HG02840 (cell line): Measurements from ENCODE around the gene NSG2.

Experiments used
- ATAC-seq: cut with Tn5 transposase; IDR thresholded peaks from one replicate; pipeline ENCODE4 v1.9.1; 2021; ENCODE audit warnings: mild to moderate bottlenecking, moderate library complexity, moderate number of reproducible peaks; ENCODE audit not compliant: unreplicated experiment, low FRiP score

The NSG2 gene

GRCh38 chr5:174058433-174059122 is 13.1 kb downstream of the NSG2 start:
- ATAC-seq: no peak

- ATAC-seq: no peak
Measured at GRCh38 chr5:174059247-174059646, 13.7 kb downstream of the NSG2 start.

- ATAC-seq: no peak
Measured at GRCh38 chr5:174063082-174063756, 17.7 kb downstream of the NSG2 start.

GRCh38 chr5:174064171-174064570 is 18.7 kb downstream of the NSG2 start:
- ATAC-seq: no peak

GRCh38 chr5:174065528-174066197 is 20.2 kb downstream of the NSG2 start:
- ATAC-seq: no peak

- ATAC-seq: no peak
Measured at GRCh38 chr5:174067499-174067898, 22.0 kb downstream of the NSG2 start.

- ATAC-seq: no peak
Measured at GRCh38 chr5:174071484-174071883, 26.0 kb downstream of the NSG2 start.

GRCh38 chr5:174073122-174073660 is 27.7 kb downstream of the NSG2 start:
- no peak for ATAC-seq

GRCh38 chr5:174074369-174074768 is 28.9 kb downstream of the NSG2 start:
- no peak for ATAC-seq

GRCh38 chr5:174078416-174078815 is 32.9 kb downstream of the NSG2 start:
- no peak for ATAC-seq

- no peak for ATAC-seq
Measured at GRCh38 chr5:174082286-174082685, 36.8 kb downstream of the NSG2 start.

GRCh38 chr5:174083056-174083827 is 37.7 kb downstream of the NSG2 start:
- ATAC-seq: no peak

- ATAC-seq: no peak
Measured at GRCh38 chr5:174084691-174085154, 39.2 kb downstream of the NSG2 start.

GRCh38 chr5:174086751-174087150 is 41.2 kb downstream of the NSG2 start:
- ATAC-seq: no peak

GRCh38 chr5:174087783-174088182 is 42.3 kb downstream of the NSG2 start:
- ATAC-seq: no peak

GRCh38 chr5:174090129-174090528 is 44.6 kb downstream of the NSG2 start:
- no peak for ATAC-seq

GRCh38 chr5:174093123-174093522 is 47.6 kb downstream of the NSG2 start:
- no peak for ATAC-seq

- ATAC-seq: no peak
Measured at GRCh38 chr5:174094857-174095606, 49.5 kb downstream of the NSG2 start.

- no peak for ATAC-seq
Measured at GRCh38 chr5:174096619-174097018, 51.1 kb downstream of the NSG2 start.
